ENCODE results near the gene THAP4. TPM values are rescaled to one million over a fixed set of nuclear protein-coding genes. Genes with fewer than 3 reads are reported as not detected.
A peak's percentile ranks its signal among the peaks of the same experiment; 100 is the strongest.

THAP4 gene
- total RNA-seq, 6 experiments from 2014 or later: 40.6 to 47.9 (median 43.0) TPM

GRCh38 chr2:241559323-241560161, 77.4 kb downstream of the THAP4 start:
- Mint-ChIP-seq H3K27me3 (ENCODE audit: insufficient read depth) (no peaks in the 10 kb centered on the region; the same call in none of the 2 replicates), H3K27ac (peak overlapping the region; percentile 38), H3K4me3 (peak overlapping the region; percentile 90), H3K9me3 (peaks cover 19% of the 10 kb centered on the region), H3K4me1 (ENCODE audit: low read depth) (peaks cover 29% of the 10 kb centered on the region), H3K36me3 (ENCODE audit: low read depth) (no peaks in the 10 kb centered on the region)
- DNase-seq: no peak
- TF ChIP-seq, protein P1, sequence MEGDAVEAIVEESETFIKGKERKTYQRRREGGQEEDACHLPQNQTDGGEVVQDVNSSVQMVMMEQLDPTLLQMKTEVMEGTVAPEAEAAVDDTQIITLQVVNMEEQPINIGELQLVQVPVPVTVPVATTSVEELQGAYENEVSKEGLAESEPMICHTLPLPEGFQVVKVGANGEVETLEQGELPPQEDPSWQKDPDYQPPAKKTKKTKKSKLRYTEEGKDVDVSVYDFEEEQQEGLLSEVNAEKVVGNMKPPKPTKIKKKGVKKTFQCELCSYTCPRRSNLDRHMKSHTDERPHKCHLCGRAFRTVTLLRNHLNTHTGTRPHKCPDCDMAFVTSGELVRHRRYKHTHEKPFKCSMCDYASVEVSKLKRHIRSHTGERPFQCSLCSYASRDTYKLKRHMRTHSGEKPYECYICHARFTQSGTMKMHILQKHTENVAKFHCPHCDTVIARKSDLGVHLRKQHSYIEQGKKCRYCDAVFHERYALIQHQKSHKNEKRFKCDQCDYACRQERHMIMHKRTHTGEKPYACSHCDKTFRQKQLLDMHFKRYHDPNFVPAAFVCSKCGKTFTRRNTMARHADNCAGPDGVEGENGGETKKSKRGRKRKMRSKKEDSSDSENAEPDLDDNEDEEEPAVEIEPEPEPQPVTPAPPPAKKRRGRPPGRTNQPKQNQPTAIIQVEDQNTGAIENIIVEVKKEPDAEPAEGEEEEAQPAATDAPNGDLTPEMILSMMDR (IDR thresholded peaks at IDR 0.05): no peak

- no peaks in the 10 kb centered on the region for H3K36me3 Mint-ChIP-seq (ENCODE audit: low read depth)
- peaks cover 4% of the 10 kb centered on the region for H3K27me3 Mint-ChIP-seq (ENCODE audit: insufficient read depth)
- peaks cover 19% of the 10 kb centered on the region for H3K9me3 Mint-ChIP-seq
- TF ChIP-seq, protein P1 (IDR thresholded peaks at IDR 0.05): no peak
- DNase-seq: peak; percentile 63
- H3K27ac Mint-ChIP-seq: peak within 1 kb of the TSS; percentile 32; the same call in 1 of the 2 replicates
- H3K4me3 Mint-ChIP-seq: peak within 1 kb of the TSS; percentile 90
- peaks cover 29% of the 10 kb centered on the region for H3K4me1 Mint-ChIP-seq (ENCODE audit: low read depth)
Observed at GRCh38 chr2:241558532-241559322, 78.2 kb downstream of the THAP4 start, which contains the start of gene BOK. TSS of gene BOK (plus strand) at chr2:241558745. CDS start at chr2:241559484, 739 bp downstream.

DNA sequence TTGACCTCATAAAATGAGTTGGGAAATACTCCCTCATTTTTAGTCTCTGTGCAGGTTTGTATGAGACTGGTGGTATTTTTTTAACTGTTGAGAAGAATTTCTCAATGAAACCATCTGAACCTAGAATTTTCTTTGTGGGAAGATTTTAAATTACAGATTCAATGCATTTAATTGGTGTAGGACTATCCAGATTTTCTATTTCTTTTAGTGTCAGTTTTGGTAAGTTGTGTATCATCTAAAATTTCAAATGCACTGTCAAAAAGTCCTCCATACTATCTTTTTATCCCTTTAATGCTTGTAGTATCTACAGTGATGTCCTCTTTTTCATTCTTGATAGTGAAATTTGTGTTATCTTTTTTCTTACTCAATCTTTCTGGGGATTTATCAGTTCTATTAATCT, 80.2 kb downstream of the THAP4 start:
- H3K27me3 Mint-ChIP-seq (ENCODE audit: insufficient read depth): peaks cover 4% of the 10 kb centered on the region
- peaks cover 19% of the 10 kb centered on the region for H3K9me3 Mint-ChIP-seq
- peaks cover 23% of the 10 kb centered on the region for H3K4me1 Mint-ChIP-seq (ENCODE audit: low read depth)
- TF ChIP-seq, protein P1 (IDR thresholded peaks at IDR 0.05): no peak
- H3K4me3 Mint-ChIP-seq: no peak overlapping the region
- H3K27ac Mint-ChIP-seq: no peak overlapping the region
- DNase-seq: no peak
- no peaks in the 10 kb centered on the region for H3K36me3 Mint-ChIP-seq (ENCODE audit: low read depth)

- Mint-ChIP-seq H3K27me3 (ENCODE audit: insufficient read depth) (peaks cover 4% of the 10 kb centered on the region), H3K27ac (no peak overlapping the region), H3K9me3 (peaks cover 19% of the 10 kb centered on the region), H3K36me3 (ENCODE audit: low read depth) (no peaks in the 10 kb centered on the region), H3K4me3 (no peak overlapping the region), H3K4me1 (ENCODE audit: low read depth) (peaks cover 19% of the 10 kb centered on the region)
- TF ChIP-seq, protein P1 (IDR thresholded peaks at IDR 0.05): no peak
- DNase-seq: no peak
Observed at GRCh38 chr2:241555711-241556110, 81.2 kb downstream of the THAP4 start.

DNA sequence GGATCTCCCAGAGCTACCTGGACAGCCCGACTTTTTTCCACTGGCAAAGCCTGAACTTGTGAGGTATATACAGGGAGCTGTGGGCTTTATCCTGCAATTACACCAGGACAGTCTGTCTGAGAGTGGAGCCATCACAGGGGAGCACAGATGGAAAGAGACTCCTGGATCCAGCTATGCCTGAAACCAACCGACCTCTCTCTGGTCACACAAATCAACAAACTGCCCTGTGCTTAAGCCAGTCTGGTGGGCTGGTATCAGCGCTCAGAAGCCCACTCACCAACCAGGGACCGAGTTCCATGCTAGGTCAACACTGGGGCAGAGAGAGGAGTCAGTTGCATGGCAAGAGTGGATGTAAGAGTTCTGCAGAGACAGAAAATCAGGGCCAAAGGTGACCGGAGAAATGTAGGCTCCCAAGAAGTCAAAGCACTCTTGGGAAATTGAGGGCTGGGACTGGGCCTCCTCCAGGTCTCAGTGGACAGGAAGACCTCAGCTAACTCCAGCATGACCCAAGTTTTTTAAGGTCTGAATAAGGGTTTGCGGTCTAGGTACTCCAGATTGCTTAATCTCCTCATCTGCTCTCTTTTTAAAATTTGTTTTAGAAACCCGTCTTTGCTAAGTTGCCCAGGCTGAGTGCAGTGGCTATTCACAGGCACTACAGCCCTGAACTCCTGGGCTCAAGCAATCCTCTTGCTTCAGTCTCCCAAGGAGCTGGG, 82.2 kb downstream of the THAP4 start:
- no peak overlapping the region for H3K4me3 Mint-ChIP-seq
- TF ChIP-seq, protein P1 (IDR thresholded peaks at IDR 0.05): no peak
- peaks cover 19% of the 10 kb centered on the region for H3K9me3 Mint-ChIP-seq
- peaks cover 4% of the 10 kb centered on the region for H3K27me3 Mint-ChIP-seq (ENCODE audit: insufficient read depth)
- peaks cover 9% of the 10 kb centered on the region for H3K4me1 Mint-ChIP-seq (ENCODE audit: low read depth)
- H3K27ac Mint-ChIP-seq: no peak overlapping the region
- H3K36me3 Mint-ChIP-seq (ENCODE audit: low read depth): no peaks in the 10 kb centered on the region
- no peak for DNase-seq
